K562 (cell line): Measurements from ENCODE around the gene OBSL1. TPM values are rescaled to one million over a fixed set of nuclear protein-coding genes. Genes with fewer than 3 reads are reported as not detected.

Source experiments
- ARID1B ChIP-seq: fragments of 450-650 bp; IDR thresholded peaks from 2 replicates; pipeline ENCODE4 v1.6.1; 2016; ENCODE audit warnings: antibody characterized with exemption, mild to moderate bottlenecking, inconsistent platforms
- CHD1 ChIP-seq: fragments of 200-600 bp; sonication (generic); IDR thresholded peaks from one replicate; pipeline ENCODE4 v1.6.1; 2012; ENCODE audit warnings: mild to moderate bottlenecking, moderate library complexity, low read length, inconsistent platforms
- DMBX1 ChIP-seq: fragments of 250-450 bp; sonication (Bioruptor Pico); IDR thresholded peaks from 2 replicates; pipeline ENCODE4 v1.8.0; 2022; ENCODE audit warnings: inconsistent platforms, mild to moderate bottlenecking, moderate library complexity, borderline replicate concordance
- DPF2 ChIP-seq: fragments of 450-650 bp; IDR thresholded peaks from 2 replicates; pipeline ENCODE4 v1.6.1; 2016
- E2F1 ChIP-seq: sonication (generic); formaldehyde crosslinking; IDR thresholded peaks from 2 replicates; pipeline ENCODE4 v1.8.1; 2023; ENCODE audit warnings: mild to moderate bottlenecking, missing genetic modification reagents, moderate library complexity
- EGR1 ChIP-seq: fragments of 450-650 bp; conservative IDR thresholded peaks from 2 replicates; pipeline ENCODE4 v1.6.1; 2017; ENCODE audit warnings: mild to moderate bottlenecking
- ETS1 ChIP-seq: conservative IDR thresholded peaks from 2 replicates; pipeline ENCODE4 v1.6.1; 2011; ENCODE audit warnings: low read depth, mild to moderate bottlenecking, low read length; ENCODE audit not compliant: control insufficient read depth
- EZH2 ChIP-seq: IDR thresholded peaks from 2 replicates; pipeline ENCODE4 v1.6.1; 2012; ENCODE audit warnings: low read depth, mild to moderate bottlenecking, inconsistent platforms, low read length, borderline replicate concordance
- HDAC1 ChIP-seq, 2 experiments: fragments of 450-650 bp; IDR thresholded peaks; 2 replicates each; pipeline ENCODE4 v1.6.1; 2016 to 2017; ENCODE audit warnings: inconsistent platforms in 1 of 2, mild to moderate bottlenecking in 1 of 2, moderate library complexity in 1 of 2
- KDM4B ChIP-seq, 2 experiments: fragments of 450-650 bp in 1 of 2; sonication (generic) in 1 of 2; IDR thresholded peaks; 2 replicates each; pipeline ENCODE4 v1.6.1; 2016 to 2017; ENCODE audit warnings: borderline replicate concordance in 2 of 2, antibody characterized with exemption in 1 of 2, low read depth in 1 of 2, mild to moderate bottlenecking in 1 of 2
- MAZ ChIP-seq, 2 experiments: fragments of 450-650 bp in 1 of 2; sonication (generic) in 1 of 2; formaldehyde crosslinking; IDR thresholded peaks in 1 of 2; conservative IDR thresholded peaks in 1 of 2; 2 replicates each; pipeline versions ENCODE4 v1.4.0 to v1.5.0; 2020; ENCODE audit warnings: mild to moderate bottlenecking in 1 of 2, missing genetic modification reagents in 1 of 2
- MECOM ChIP-seq: fragments of 250-450 bp; sonication (Bioruptor Pico); IDR thresholded peaks from 2 replicates; pipeline ENCODE4 v1.8.0; 2022; ENCODE audit warnings: inconsistent platforms
- RB1 ChIP-seq: fragments of 450-650 bp; IDR thresholded peaks from 2 replicates; pipeline ENCODE4 v1.6.1; 2017; ENCODE audit warnings: low read depth, mild to moderate bottlenecking
- XRCC5 ChIP-seq: fragments of 200-400 bp; formaldehyde crosslinking; IDR thresholded peaks from 2 replicates; pipeline ENCODE4 v1.6.1; 2017; ENCODE audit warnings: low read depth, mild to moderate bottlenecking, low read length
- ZBTB1 ChIP-seq: sonication (generic); formaldehyde crosslinking; IDR thresholded peaks from 2 replicates; pipeline ENCODE4 v1.8.1; 2023; ENCODE audit warnings: missing genetic modification reagents, low read depth, mild to moderate bottlenecking, borderline replicate concordance
- ZBTB2 ChIP-seq: fragments of 450-650 bp; IDR thresholded peaks from 2 replicates; pipeline ENCODE4 v1.6.1; 2016; ENCODE audit warnings: antibody characterized with exemption
- ZKSCAN3 ChIP-seq: fragments of 250-450 bp; sonication (Bioruptor Pico); IDR thresholded peaks from 2 replicates; pipeline ENCODE4 v1.4.0; 2020
- ZNF280B ChIP-seq: fragments of 250-450 bp; sonication (Bioruptor Pico); IDR thresholded peaks from 2 replicates; pipeline ENCODE4 v1.5.1; 2021; ENCODE audit warnings: mild to moderate bottlenecking
- ZNF639 ChIP-seq, 2 experiments: fragments of 200-800 bp in 1 of 2; sonication (Bioruptor generic) in 1 of 2; sonication (generic) in 1 of 2; formaldehyde crosslinking in 1 of 2; IDR thresholded peaks in 1 of 2; conservative IDR thresholded peaks in 1 of 2; 2 replicates each; pipeline versions ENCODE4 v1.5.0 to v1.6.1; 2016 to 2020; ENCODE audit warnings: missing compliant biosample characterization in 1 of 2, missing genetic modification characterization in 1 of 2, missing genetic modification reagents in 1 of 2
- polyA plus RNA-seq, 8 experiments: library from polyadenylated mRNA; depleted of rRNA in 4 of 8; stranded (reverse) in 5 of 8; unstranded in 3 of 8; fragments of >200 nt; fragmentation: Nextera tagmentation in 2 of 8; fragmentation: Illumina TruSeq in 1 of 8; extraction: Ambion mirVana in 2 of 8; extraction: Trizol in 1 of 8; gene quantifications; 2 replicates each; pipeline versions ENCODE4 v1.2.1 to v1.2.3, GENCODE V29; 2011 to 2014; ENCODE audit warnings: inconsistent platforms in 1 of 8, missing spikeins in 1 of 8
- total RNA-seq, 7 experiments: library from RNA; depleted of rRNA in 6 of 7; stranded (reverse); fragments of >200 nt in 6 of 7; fragmentation: Illumina TruSeq in 2 of 7; extraction: Trizol in 2 of 7; gene quantifications; 2 replicates each; pipeline versions ENCODE4 v1.2.1 to v1.2.3, GENCODE V29; 2011 to 2021; ENCODE audit warnings: low replicate concordance in 1 of 7

The OBSL1 gene
- total and polyA plus RNA-seq, 9 of the 15 experiments (the other 6 are each of a cell fraction or from before 2014, with no cell fraction given): 1.2 to 26.6 (median 8.6) TPM

GRCh38 chr2:219509780-219510511 lies 61.4 kb downstream of the OBSL1 start (continued):
- TF ChIP-seq MAZ (CRISPR knock-in tag; conservative IDR thresholded peaks at IDR 0.05 in 1 of 2, IDR thresholded peaks at IDR 0.05 in 1 of 2) (peak; percentile 95 to 96), DPF2 (peak; percentile 99), ZKSCAN3 (CRISPR knock-in tag) (no peak), CHD1 (no peak), RB1 (peak; percentile 46), XRCC5 (peak; percentile 44; the same call in 1 of the 2 replicates), ZNF639 (CRISPR knock-in tag; conservative IDR thresholded peaks at IDR 0.05 in 1 of 2, IDR thresholded peaks at IDR 0.05 in 1 of 2) (peak in 1 of 2 experiments; percentile 80; a peak in 2 of 4 replicates), EGR1 (peak; percentile 70), KDM4B (IDR thresholded peaks at IDR 0.05; ENCODE audit: borderline replicate concordance in 2 of 2, low read depth in 1 of 2) (peak in 1 of 2 experiments; percentile 83; a peak in 2 of 4 replicates), ZBTB1 (CRISPR knock-in tag) (no peak), EZH2 (no peak), MECOM (CRISPR knock-in tag) (0 out of 2 replicates have a peak, but pooled peaks have one; percentile 18), ZBTB2 (peak; percentile 83), DMBX1 (CRISPR knock-in tag) (no peak; the same call in 1 of the 2 replicates), ARID1B (peak; percentile 99), HDAC1 (IDR thresholded peaks at IDR 0.05) (peak; percentile 42 to 98; a peak in 2 of 4 replicates), E2F1 (CRISPR knock-in tag) (no peak), ETS1 (peak; percentile 89), ZNF280B (CRISPR knock-in tag) (no peak)
